ENCODE measurements around the gene TUBAL3.

- no peak for TF ChIP-seq CTCF (IDR thresholded peaks at IDR 0.05)
- no peak for TF ChIP-seq POLR2AphosphoS5 (IDR thresholded peaks at IDR 0.05)
- TF ChIP-seq POLR2A (IDR thresholded peaks at IDR 0.05), result no peak
These were observed 7.9 kb downstream of the TUBAL3 start for GRCh38 chr10:5396556-5397300.
